Gastroesophageal sphincter (tissue), 4 donors: Measurements from ENCODE around the gene MICU2. TPM values are rescaled to one million over a fixed set of nuclear protein-coding genes. Genes with fewer than 3 reads are reported as not detected.
A peak's percentile ranks its signal among the peaks of the same experiment; 100 is the strongest.

Experiments
- ATAC-seq: fragments of 150-250 bp; one replicate; pipeline ENCODE4 v1.9.1; 2016; ENCODE audit warnings: mild to moderate bottlenecking, moderate library complexity
- H3K27ac ChIP-seq, 4 donors: fragments of 200-600 bp; sonication (generic) in 3 of 4; 1 replicate in 3 of 4; 2 replicates in 1 of 4; pipeline ENCODE4 v1.5.1; 2016 to 2019
- H3K27me3 ChIP-seq: fragments of 200-600 bp; sonication (generic); one replicate; pipeline ENCODE4 v1.5.1; 2019
- H3K36me3 ChIP-seq, 2 donors: fragments of 200-600 bp; sonication (generic); one replicate each; pipeline ENCODE4 v1.5.1; 2019; ENCODE audit warnings: control low read depth in 1 of 2
- H3K4me1 ChIP-seq, 3 donors: fragments of 200-600 bp; sonication (generic); 1 replicate in 2 of 3; 2 replicates in 1 of 3; pipeline ENCODE4 v1.5.1; 2016 to 2019; ENCODE audit warnings: control low read depth in 2 of 3
- H3K4me3 ChIP-seq, 2 donors: fragments of 200-600 bp; sonication (generic); one replicate each; pipeline ENCODE4 v1.5.1; 2019; ENCODE audit warnings: mild to moderate bottlenecking in 1 of 2, moderate library complexity in 1 of 2
- H3K9me3 ChIP-seq, 3 donors: fragments of 200-600 bp; sonication (generic); one replicate each; pipeline ENCODE4 v1.5.1; 2017 to 2019; ENCODE audit warnings: control low read depth in 2 of 3
- CTCF ChIP-seq, 4 experiments: fragments of 200-600 bp in 2 of 4; fragments of 450-650 bp in 2 of 4; sonication (generic) in 1 of 4; IDR thresholded peaks; one replicate each; pipeline ENCODE4 v1.5.1; 2017 to 2019; ENCODE audit warnings: antibody characterized with exemption in 4 of 4, mild to moderate bottlenecking in 2 of 4, moderate library complexity in 2 of 4
- EP300 ChIP-seq: sonication (generic); formaldehyde crosslinking; IDR thresholded peaks from one replicate; pipeline ENCODE4 v1.6.1; 2017; ENCODE audit warnings: antibody characterized with exemption, mild to moderate bottlenecking
- POLR2A ChIP-seq, 2 donors: fragments of 450-650 bp; IDR thresholded peaks; one replicate each; pipeline ENCODE4 v1.6.1; 2017; ENCODE audit warnings: antibody characterized with exemption in 2 of 2, mild to moderate bottlenecking in 2 of 2, moderate library complexity in 1 of 2
- POLR2AphosphoS5 ChIP-seq: sonication (generic); formaldehyde crosslinking; IDR thresholded peaks from one replicate; pipeline ENCODE4 v1.6.1; 2017; ENCODE audit warnings: antibody characterized with exemption
- WGBS, 2 donors: methylation state at CpG; one replicate each; pipeline ENCODE4 v1.1.5; 2018; ENCODE audit warnings: low coverage in 1 of 2; 5-methylcytosine and 5-hydroxymethylcytosine counted together
- total RNA-seq, 4 donors: library from RNA; depleted of rRNA; stranded (reverse); fragments of >200 nt; gene quantifications; one replicate each; pipeline ENCODE4 v1.1.0, GENCODE V29; 2016

The MICU2 gene
- total RNA-seq, 4 donors from 2014 or later, result 35.2 to 67.7 (median 42.0) TPM

DNA sequence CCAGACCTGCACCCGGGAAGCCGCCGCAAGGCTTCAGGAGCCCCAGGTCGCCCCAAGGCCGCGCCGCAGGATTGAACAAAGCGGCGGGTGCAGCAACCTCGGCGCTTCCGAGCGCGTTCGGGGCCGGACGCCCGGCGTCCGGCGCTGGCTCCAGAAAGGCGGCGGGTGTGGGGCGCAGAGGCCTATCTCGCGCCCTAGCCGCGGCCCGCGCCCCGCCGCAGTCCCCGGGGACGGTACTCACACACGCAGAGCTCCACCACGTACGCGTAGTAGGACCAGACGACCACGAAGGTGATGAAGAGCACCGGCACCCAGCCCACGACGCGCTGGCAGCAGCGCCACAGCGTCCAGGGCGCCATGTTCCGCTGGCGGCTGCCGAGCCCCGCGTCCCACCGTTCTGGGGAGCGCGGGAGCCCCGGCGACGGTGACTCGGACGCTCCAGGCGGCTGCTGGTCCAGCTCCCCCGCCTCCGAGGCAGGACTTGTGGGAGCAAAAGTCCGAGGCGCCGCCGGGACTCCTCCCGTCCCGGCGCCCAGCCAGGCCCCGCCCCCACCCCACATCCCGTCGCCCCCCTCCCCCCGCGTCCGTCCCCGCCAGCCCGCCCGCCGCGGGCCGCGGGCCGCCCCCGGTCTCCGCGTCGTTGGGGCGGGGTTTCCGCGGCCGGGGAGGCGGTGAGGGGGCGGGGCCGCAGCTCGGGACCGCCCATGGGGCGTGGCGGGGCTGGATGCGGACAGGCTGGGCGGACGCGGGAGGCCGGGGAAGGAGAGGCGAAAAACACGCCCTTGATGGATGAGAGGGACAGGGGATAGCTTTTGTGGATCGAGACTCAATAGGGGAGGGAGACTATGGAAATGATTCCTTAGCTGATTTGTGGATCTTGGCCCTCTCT lies 144.9 kb downstream of the MICU2 start, which contains the start of gene ZDHHC20:
TSS of gene ZDHHC20 (minus strand) at position 491 of the 889 bp plus-strand sequence. CDS start at position 359, 132 bp downstream.
- Histone ChIP-seq H3K27me3 (no peaks in the 10 kb centered on the region), H3K27ac (peak within 1 kb of the TSS; percentile 71 to 95 (median 89)), H3K9me3 (no peaks in the 10 kb centered on the region), H3K4me3 (peak within 1 kb of the TSS; percentile 70), H3K4me1 (peaks cover 0 to 17% (median 0%) of the 10 kb centered on the region in 3 donors), H3K36me3 (no peaks in the 10 kb centered on the region)
- peak; percentile 96 for ATAC-seq
- WGBS, 2 donors, result 0% methylated on average over 1 of the region's 107 CpGs; no CpG with 5 or more reads in 1 of the 2 donors
- TF ChIP-seq CTCF (IDR thresholded peaks at IDR 0.05) (no peak), POLR2AphosphoS5 (peak; percentile 63), POLR2A (IDR thresholded peaks at IDR 0.05) (peak; percentile 64 to 66)

DNA sequence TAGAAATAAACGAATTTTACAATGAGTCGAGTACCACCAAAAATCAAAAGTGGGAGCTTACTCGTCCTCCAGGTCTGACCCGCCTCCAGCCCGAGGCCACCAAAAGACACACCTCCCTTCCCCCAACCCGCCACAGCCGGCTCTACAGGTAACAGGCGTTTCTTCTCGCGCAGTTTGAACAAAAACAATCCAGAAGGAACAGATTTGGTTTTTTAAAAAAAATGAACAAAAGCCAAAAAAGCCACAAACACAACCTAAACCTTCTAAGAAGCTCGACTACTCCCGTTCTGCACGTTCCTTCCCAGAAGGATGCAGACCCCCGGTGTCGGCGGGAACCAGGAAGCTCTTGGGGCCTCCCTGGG lies 145.5 kb downstream of the MICU2 start:
- no peaks in the 10 kb centered on the region for H3K9me3 ChIP-seq
- WGBS, 2 donors, result 0% methylated on average over 4 to 13 of the region's 16 CpGs
- ATAC-seq, result no peak
- no peaks in the 10 kb centered on the region for H3K36me3 ChIP-seq
- H3K4me1 ChIP-seq, result peaks cover 0 to 17% (median 0%) of the 10 kb centered on the region in 3 donors
- peak overlapping the region; percentile 71 to 95 (median 89) for H3K27ac ChIP-seq
- no peak for TF ChIP-seq CTCF (IDR thresholded peaks at IDR 0.05)
- no peak for TF ChIP-seq POLR2AphosphoS5
- no peak for TF ChIP-seq EP300
- TF ChIP-seq POLR2A (IDR thresholded peaks at IDR 0.05), result no peak
- peak overlapping the region; percentile 70 for H3K4me3 ChIP-seq
- no peaks in the 10 kb centered on the region for H3K27me3 ChIP-seq

DNA sequence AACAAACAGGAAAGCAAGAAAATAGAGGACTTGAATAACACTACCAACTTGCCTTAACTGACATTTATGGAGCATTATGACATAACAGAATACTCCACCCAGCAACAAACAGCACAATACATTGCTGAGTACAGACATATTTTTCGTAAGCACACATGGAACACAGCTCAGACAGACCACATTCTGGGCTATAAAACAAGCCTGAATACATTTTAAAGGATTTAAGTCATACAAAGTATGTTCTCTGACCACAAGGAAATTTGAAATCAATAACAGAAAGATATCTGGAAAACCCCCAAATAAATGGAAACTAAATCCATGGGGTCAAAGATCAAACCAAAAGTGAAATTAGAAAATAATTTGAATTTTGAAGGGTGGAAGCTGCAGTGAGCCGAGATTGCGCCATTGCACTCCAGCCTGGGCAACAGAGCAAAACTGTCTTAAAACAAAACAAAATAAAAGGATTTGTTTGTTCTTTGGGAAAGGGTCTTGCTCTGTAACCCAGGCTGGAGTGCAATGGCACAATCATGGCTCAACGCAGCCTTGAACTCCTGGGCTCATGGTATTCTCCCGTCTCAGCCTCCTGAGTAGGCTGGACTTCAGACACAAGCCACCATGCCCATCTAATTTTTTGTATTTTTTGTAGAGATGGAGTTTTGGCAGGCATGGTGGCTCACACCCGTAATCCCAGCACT lies 150.4 kb downstream of the MICU2 start:
- TF ChIP-seq POLR2AphosphoS5, result no peak
- no peak for TF ChIP-seq POLR2A (IDR thresholded peaks at IDR 0.05)
- TF ChIP-seq EP300, result no peak
- no peak for TF ChIP-seq CTCF (IDR thresholded peaks at IDR 0.05)
- Histone ChIP-seq H3K27ac (no peak overlapping the region), H3K4me3 (no peak overlapping the region), H3K4me1 (peaks cover 0 to 17% (median 0%) of the 10 kb centered on the region in 3 donors), H3K9me3 (no peaks in the 10 kb centered on the region), H3K27me3 (no peaks in the 10 kb centered on the region), H3K36me3 (no peaks in the 10 kb centered on the region)
- no peak for ATAC-seq
- 81 to 100% methylated on average over 3 to 4 of the region's 6 CpGs for WGBS, 2 donors

DNA sequence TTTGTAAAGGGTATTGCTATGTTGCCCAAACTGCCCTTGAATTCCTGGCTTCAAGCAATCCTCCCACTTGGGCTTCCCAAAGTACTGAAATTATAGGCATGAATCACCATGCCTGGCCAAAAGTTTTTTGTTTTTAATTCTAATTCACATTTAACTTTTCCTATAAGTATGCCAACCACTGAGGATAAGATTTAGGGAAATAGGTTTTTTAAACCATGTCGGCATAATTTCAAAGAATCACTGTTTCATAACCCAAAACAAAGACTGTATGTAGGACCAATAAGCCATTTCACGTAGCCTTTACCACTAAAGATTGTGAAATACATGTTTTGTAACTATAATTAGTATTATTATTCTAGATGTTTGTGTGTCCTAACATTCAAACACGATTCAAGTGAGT lies 153.0 kb downstream of the MICU2 start:
- Histone ChIP-seq H3K36me3 (no peaks in the 10 kb centered on the region), H3K4me1 (no peaks in the 10 kb centered on the region), H3K4me3 (no peak overlapping the region), H3K27ac (no peak overlapping the region), H3K27me3 (no peaks in the 10 kb centered on the region), H3K9me3 (no peaks in the 10 kb centered on the region)
- TF ChIP-seq POLR2AphosphoS5 (no peak), CTCF (IDR thresholded peaks at IDR 0.05) (no peak), POLR2A (IDR thresholded peaks at IDR 0.05) (no peak), EP300 (no peak)
- no peak for ATAC-seq
- 75 to 87% methylated on average over 3 of the region's 3 CpGs for WGBS, 2 donors
